Esophagus (tissue), 2 donors: Measurements from ENCODE around the gene SLC9A8. TPM values are rescaled to one million over a fixed set of nuclear protein-coding genes. Genes with fewer than 3 reads are reported as not detected.

Experiments
- H3K27ac ChIP-seq, 2 donors: one replicate each; pipeline ENCODE4 v1.5.1; 2013; ENCODE audit warnings: low read depth in 2 of 2, mild to moderate bottlenecking in 2 of 2, inconsistent platforms in 1 of 2, low read length in 1 of 2, moderate library complexity in 1 of 2
- H3K27me3 ChIP-seq, 2 donors: one replicate each; pipeline ENCODE4 v1.6.1; 2013; ENCODE audit warnings: low read length in 2 of 2, control low read depth in 1 of 2, mild to moderate bottlenecking in 1 of 2; ENCODE audit not compliant: insufficient read depth in 2 of 2, control insufficient read depth in 1 of 2
- H3K36me3 ChIP-seq, 2 donors: one replicate each; pipeline ENCODE4 v1.6.1; 2013; ENCODE audit warnings: low read length in 1 of 2; ENCODE audit not compliant: control insufficient read depth in 2 of 2, insufficient read depth in 2 of 2
- H3K4me1 ChIP-seq, 2 donors: one replicate each; pipeline ENCODE4 v1.6.1; 2013; ENCODE audit warnings: low read length in 1 of 2; ENCODE audit not compliant: control insufficient read depth in 2 of 2, insufficient read depth in 2 of 2
- H3K4me3 ChIP-seq, 2 donors: one replicate each; pipeline ENCODE4 v1.5.1; 2013; ENCODE audit warnings: low read length in 2 of 2, mild to moderate bottlenecking in 2 of 2, low read depth in 1 of 2, moderate library complexity in 1 of 2
- H3K9me3 ChIP-seq, 2 donors: one replicate each; pipeline ENCODE4 v1.6.1; 2013; ENCODE audit warnings: mild to moderate bottlenecking in 2 of 2, low read depth in 1 of 2, low read length in 1 of 2, moderate library complexity in 1 of 2; ENCODE audit not compliant: control insufficient read depth in 2 of 2, insufficient read depth in 1 of 2
- WGBS, 2 donors: extraction: QIAGEN DNeasy Blood & Tissue Kit; methylation state at CpG; one replicate each; pipeline ENCODE4 v1.1.7; 2013; 5-methylcytosine and 5-hydroxymethylcytosine counted together
- polyA plus RNA-seq, 2 donors: library from polyadenylated mRNA; stranded (reverse); fragments of 200-250 nt; gene quantifications; one replicate each; pipeline ENCODE4 v1.2.3, GENCODE V29; 2013
- donor health status: healthy with polysubstance abuse.
- donor health status: Bipolar disorder and iron deficiency.

Gene SLC9A8
- polyA plus RNA-seq, 2 donors: 11.5 to 16.6 TPM

DNA sequence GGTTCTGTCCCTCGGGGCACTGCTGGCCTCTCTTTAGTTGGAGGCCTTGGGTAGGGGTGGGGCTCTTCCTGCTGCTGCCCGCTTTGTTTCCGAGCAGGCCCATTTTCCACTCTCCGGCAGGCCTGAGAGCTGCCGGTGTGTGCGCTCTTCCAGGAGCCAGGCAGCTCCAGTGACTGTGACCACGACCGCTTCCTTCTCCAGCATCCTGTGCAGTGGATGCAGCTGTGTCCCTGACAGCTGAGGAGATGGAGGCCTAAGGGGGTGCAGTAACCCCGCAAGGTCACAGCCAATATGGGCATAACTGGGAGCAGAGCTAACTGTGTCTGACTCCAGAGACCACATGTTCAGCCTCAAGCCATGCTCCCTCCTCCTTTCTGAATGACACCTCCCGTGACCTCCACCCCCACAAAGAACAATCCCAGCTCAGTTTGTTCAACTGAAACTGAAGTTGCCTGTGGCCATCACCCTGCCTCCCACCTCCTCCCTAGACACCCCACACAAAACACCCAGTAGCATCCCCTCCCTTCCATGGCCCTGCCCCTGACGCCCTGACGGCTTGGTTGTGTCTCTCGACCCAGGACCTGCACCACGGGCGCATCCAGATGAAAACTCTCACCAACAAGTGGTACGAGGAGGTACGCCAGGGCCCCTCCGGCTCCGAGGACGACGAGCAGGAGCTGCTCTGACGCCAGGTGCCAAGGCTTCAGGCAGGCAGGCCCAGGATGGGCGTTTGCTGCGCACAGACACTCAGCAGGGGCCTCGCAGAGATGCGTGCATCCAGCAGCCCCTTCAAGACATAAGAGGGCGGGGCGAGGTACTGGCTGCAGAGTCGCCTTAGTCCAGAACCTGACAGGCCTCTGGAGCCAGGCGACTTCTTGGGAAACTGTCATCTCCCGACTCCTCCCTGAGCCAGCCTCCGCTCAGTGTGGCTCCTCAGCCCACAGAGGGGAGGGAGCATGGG is 74.9 kb downstream of the SLC9A8 start:
- WGBS, 2 donors: 79% methylated on average over 32 of the region's 32 CpGs
- no peaks in the 10 kb centered on the region for H3K27me3 ChIP-seq
- no peak overlapping the region for H3K4me3 ChIP-seq
- H3K9me3 ChIP-seq: no peaks in the 10 kb centered on the region
- peaks cover 20 to 53% of the 10 kb centered on the region in 2 donors for H3K36me3 ChIP-seq
- H3K4me1 ChIP-seq: peaks cover 3 to 6% of the 10 kb centered on the region in 2 donors
- peak overlapping the region; percentile 34 to 45 for H3K27ac ChIP-seq

DNA sequence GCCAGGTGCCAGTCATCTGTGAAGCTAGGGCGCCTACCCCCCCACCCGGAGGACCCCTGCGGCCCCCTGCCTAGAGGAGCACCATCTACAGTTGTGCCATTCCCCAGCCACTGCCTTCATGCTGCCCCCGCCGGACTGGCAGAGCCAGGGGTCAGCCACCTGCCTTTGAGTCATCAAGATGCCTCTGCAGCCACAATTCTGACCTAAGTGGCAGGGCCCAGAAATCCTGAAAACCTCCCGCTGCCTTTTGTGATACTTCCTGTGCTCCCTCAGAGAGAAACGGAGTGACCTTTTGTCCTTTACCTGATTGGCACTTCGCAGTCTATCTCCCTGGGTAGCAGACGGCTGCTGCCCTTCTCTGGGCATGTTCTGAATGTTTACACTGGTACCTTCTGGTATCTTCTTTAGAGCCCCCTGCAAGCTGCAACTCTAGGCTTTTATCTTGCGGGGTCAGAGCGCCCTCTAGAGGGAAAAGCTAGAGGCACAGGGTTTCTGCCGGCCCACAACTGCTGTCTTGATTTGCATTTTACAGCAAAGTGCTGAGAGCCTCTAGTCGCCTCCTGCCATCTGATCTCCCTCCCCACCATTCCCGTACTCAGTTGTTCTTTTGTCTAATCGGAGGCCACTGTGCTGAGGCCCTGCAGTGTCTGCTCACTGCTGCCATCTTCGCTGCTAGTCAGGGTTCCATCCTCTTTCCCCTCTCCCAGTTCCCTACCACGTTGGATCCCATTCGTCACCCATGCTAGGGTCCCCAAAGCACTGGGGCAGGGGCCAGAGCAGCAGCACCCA is 75.8 kb downstream of the SLC9A8 start:
- no peaks in the 10 kb centered on the region for H3K27me3 ChIP-seq
- H3K4me3 ChIP-seq: no peak overlapping the region
- H3K27ac ChIP-seq: peak overlapping the region; percentile 34 to 45
- H3K9me3 ChIP-seq: no peaks in the 10 kb centered on the region
- peaks cover 15 to 44% of the 10 kb centered on the region in 2 donors for H3K36me3 ChIP-seq
- 57 to 64% methylated on average over 15 to 18 of the region's 18 CpGs for WGBS, 2 donors
- H3K4me1 ChIP-seq: peaks cover 3 to 6% of the 10 kb centered on the region in 2 donors

DNA sequence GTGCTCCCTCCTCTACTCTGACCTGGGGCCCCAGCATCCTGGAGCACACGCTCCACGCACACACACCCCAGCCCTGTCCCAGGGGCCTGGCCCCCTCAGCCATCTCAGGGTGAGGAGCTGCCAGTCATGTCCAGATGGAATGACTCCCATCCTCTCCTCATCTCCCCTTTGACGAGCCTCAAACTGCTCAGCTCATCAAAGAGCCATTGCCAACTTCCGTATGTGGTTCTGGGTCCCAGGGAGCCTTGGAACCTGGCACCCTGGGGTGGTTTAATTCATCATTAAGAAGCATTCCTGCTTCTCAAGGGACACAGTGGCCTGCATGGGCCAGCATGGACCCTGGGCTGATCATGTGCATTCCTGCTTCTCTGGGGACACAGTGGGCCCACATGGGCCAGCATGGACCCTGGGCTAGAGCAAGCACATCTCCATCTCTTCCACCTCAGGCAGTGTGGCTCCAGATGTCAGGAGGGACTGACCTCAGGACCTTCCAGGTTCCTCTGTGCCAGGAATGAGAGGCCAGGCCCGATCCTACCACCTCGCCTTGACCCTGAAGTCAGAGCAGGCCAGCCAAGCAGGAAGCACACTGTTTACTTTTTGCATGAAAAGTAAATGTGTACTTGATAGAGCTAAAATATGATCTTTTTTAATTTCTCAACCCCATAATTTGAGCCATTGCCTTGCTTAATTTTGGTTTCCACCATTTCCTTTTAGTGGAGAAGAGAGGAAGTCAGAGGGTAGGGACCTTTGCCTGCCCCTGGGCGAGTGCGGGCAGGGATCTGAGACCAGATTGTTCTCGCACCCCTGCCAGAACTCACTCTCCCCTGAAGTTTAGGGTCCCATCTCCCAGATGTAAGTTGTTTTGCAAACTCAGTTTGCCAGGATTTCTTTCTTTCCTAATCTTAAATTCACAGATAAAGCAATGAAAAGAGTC is 76.6 kb downstream of the SLC9A8 start:
- Histone ChIP-seq H3K27me3 (no peaks in the 10 kb centered on the region), H3K27ac (no peak overlapping the region), H3K4me3 (no peak overlapping the region), H3K36me3 (peaks cover 13 to 36% of the 10 kb centered on the region in 2 donors), H3K9me3 (no peaks in the 10 kb centered on the region), H3K4me1 (peaks cover 3 to 6% of the 10 kb centered on the region in 2 donors)
- WGBS, 2 donors: 75 to 76% methylated on average over 9 of the region's 9 CpGs

DNA sequence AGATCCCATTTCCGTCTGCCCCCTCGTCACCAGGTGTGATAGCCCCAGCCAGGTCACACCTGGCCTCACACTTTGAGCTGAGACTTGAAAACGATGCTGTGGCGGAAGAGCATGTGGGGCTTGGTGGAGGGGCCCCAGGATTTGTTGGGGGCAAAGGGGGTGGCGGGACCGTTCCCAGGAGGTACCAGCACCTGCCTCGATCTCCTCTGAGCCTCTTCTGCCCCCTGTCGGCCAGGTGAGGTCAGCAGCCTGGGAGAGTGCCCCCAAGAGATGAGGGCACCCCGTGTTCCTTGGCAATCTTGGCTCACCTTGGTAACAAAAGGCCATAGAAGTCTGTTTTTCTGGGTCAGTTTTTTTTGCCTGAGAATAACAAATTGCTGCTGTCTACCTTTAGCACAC is 77.3 kb downstream of the SLC9A8 start:
- no peaks in the 10 kb centered on the region for H3K27me3 ChIP-seq
- H3K4me1 ChIP-seq: peaks cover 3 to 7% of the 10 kb centered on the region in 2 donors
- no peak overlapping the region for H3K27ac ChIP-seq
- whole genome bisulfite sequencing, 2 donors: 57 to 73% methylated on average over 9 of the region's 9 CpGs
- no peak overlapping the region for H3K4me3 ChIP-seq
- H3K9me3 ChIP-seq: no peaks in the 10 kb centered on the region
- peaks cover 13 to 29% of the 10 kb centered on the region in 2 donors for H3K36me3 ChIP-seq

DNA sequence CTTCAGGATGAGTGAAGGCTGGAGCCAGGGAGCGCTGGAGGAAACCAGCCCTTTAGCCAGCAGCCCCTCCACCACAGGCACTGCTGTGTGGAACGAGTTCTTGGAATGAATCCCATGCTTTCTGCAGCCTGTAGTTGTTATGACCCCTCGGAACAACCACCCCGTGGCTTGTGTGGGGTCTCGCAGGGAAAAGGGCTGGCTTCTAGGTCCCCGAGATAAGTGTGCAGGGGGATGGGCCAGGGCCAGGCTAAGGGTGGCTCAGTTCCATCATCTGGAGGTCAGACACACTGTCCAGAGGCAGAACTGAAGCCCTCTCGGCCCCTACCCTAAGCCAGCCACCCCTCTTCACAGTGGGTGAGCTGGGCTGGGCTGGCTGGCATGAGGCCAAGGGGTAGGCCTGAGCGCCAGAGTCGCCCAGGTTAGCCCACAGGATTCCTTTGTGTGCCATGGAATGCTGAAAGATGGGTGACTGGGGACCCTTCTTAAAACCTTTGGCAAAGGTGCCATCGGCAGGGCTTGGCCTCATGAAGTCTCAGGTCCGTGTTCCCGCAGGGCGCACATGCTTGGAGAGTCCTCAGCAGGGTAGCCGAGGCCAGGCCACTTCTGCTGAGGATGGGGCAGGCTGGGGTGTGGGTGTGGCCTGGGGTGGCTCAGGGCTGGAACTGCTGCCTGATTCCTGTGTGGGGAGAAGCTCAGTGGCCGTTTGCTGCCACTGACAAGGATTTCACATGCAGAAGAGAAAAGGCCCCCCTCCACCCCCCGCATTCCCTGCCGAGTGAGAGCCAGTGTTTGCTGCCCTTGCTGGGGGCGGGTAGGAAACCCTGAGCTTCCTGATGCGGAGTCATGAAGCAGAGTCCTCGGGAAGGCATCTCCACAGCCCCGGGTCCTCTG is 78.1 kb downstream of the SLC9A8 start:
- Histone ChIP-seq H3K9me3 (no peaks in the 10 kb centered on the region), H3K27ac (no peak overlapping the region), H3K27me3 (no peaks in the 10 kb centered on the region), H3K36me3 (peaks cover 7 to 29% of the 10 kb centered on the region in 2 donors), H3K4me1 (peaks cover 3 to 7% of the 10 kb centered on the region in 2 donors), H3K4me3 (no peak overlapping the region)
- WGBS, 2 donors: 63 to 64% methylated on average over 21 of the region's 21 CpGs

DNA sequence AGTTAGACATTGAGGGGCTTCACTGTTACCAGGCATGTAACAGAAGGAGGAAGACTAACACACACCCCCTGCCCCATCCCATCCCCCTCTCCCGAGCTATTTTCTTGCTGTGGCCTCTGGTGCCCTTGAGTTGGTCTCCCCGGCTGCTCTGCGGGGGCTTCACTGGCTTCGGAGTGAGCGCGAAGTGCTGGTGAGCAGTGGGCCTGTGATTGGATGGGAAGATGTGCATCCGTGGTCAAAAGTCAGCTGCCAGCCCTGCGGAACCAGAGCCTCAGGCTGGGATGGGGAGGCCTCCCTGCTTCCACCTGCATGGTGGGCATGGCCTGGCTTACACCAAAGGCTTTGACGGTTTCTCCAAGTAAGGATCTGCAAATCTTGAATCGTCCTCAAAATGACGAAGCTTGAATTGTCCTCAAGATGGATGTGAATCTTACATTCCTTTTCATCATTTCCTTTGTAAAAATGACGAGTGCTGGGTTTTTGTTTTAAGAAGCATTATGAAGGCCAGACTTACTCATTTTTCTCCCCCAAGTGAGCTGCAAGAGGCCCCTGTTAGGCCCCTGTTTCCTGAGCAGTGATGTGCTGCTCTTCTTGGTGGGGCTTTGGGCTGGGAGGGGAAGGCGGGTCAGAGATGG is 79.0 kb downstream of the SLC9A8 start:
- H3K9me3 ChIP-seq: no peaks in the 10 kb centered on the region
- H3K27ac ChIP-seq: no peak overlapping the region
- 87 to 88% methylated on average over 13 of the region's 13 CpGs for WGBS, 2 donors
- no peaks in the 10 kb centered on the region for H3K27me3 ChIP-seq
- no peak overlapping the region for H3K4me3 ChIP-seq
- H3K4me1 ChIP-seq: peaks cover 3 to 7% of the 10 kb centered on the region in 2 donors
- H3K36me3 ChIP-seq: peaks cover 6 to 23% of the 10 kb centered on the region in 2 donors

DNA sequence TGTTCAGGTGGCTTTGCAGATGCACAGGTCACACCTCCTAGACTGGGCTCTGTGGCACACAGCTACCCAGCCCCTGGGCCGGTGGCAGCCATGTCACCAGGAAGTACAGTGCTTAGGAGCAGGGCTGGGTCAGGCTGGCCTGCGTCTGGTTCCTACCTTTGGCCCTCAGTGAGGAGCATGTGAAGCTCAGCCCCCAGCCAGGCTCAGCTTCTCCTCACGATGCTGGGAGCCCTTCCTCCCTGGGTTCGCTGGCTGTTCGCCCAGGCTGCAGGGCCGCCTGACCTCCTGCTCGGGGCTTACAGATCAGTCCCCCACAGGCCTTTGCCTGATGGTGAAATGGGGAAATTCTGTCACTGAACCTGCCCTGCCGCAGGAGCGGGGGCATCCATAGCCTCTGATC is 79.6 kb downstream of the SLC9A8 start:
- Histone ChIP-seq H3K4me3 (no peak overlapping the region), H3K4me1 (peaks cover 3 to 7% of the 10 kb centered on the region in 2 donors), H3K27ac (no peak overlapping the region), H3K27me3 (no peaks in the 10 kb centered on the region), H3K9me3 (no peaks in the 10 kb centered on the region), H3K36me3 (peaks cover 6 to 16% of the 10 kb centered on the region in 2 donors)
- WGBS, 2 donors: 80 to 83% methylated on average over 9 of the region's 9 CpGs

DNA sequence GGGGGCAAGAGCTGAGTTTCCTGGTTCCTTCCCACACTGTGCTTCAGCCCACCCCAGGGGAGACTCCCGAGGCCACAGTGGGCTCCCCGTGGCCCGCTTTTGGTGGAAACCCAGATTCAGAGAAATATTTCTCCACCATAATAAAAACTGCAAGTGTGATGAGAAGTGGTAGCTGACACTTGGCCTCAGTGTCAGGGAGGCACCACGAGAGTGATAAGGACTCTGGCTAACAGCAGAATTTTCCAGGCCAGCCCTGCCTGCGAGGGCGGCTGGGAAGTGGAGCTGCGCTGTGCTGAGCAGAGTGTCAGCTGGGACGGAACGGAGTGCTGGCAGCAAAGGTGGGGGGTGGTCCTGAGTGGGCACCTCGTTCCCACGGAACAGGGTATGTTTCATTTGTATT is 80.2 kb downstream of the SLC9A8 start:
- Histone ChIP-seq H3K9me3 (no peaks in the 10 kb centered on the region), H3K36me3 (peaks cover 5 to 11% of the 10 kb centered on the region in 2 donors), H3K27ac (no peak overlapping the region), H3K4me1 (peaks cover 3 to 5% of the 10 kb centered on the region in 2 donors), H3K4me3 (no peak overlapping the region), H3K27me3 (no peaks in the 10 kb centered on the region)
- WGBS, 2 donors: 63 to 69% methylated on average over 11 of the region's 11 CpGs
